GM19452 (cell line): ENCODE data around the gene ACO1.
"Not testable (repeated sequence)": the region's sequence is repeated elsewhere in the genome, so short reads cannot be mapped to it uniquely, and the experiment has no call there.

Source experiments
- ATAC-seq: cut with Tn5 transposase; IDR thresholded peaks from one replicate; pipeline ENCODE4 v1.9.1; 2021; ENCODE audit not compliant: unreplicated experiment

Gene ACO1

GRCh38 chr9:32384364-32385151, at the start of gene ACO1:
TSS of gene ACO1 (plus strand) at chr9:32384643. CDS start at chr9:32405507, 20,864 bp downstream.
- peak; percentile 96 for ATAC-seq

DNA sequence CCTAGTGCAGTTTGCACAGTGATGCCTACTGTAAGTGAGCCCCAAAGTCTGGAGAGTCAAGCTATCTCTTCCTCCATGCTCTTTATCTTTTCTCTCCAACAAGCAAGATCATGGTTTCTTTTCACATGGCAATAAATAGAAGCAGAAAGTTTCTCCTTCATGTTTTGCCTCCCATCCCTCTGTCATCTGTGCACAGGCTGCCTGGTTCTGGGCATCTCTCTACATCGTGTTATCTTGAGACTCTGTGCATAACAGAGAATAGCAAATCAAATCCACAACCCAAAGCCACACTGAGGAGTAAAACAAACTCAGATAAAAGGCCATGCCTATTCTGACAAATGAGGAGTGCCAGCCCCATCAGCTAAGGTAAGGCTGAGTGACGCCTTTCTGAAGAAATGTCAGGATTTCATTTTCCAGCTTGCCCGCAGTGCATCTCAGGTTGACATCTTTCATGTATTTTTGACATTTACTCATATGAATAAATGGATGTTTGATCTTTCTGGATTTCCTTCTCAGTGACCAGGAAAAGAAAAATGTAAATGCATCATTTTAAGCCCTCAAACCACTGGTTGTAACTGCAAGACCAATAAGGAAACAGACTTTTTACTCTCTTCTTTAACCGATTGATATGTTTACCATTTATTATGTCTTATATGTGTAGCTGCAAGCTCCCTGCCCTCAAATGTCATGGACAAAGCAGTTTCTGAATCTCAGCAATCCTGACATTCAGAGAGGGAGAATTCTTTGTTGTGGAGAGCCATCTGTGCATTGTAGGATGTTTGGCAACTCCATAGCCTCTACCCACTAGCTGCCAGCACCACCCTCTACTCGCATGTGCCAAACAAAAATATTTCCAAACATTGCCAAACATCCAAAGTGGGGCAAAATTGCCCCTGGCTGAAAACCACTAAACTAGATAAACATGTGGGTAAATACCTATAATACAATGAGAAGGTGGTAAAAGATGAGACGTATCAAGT, 49.2 kb upstream of the ACO1 start:
- no peak for ATAC-seq

DNA sequence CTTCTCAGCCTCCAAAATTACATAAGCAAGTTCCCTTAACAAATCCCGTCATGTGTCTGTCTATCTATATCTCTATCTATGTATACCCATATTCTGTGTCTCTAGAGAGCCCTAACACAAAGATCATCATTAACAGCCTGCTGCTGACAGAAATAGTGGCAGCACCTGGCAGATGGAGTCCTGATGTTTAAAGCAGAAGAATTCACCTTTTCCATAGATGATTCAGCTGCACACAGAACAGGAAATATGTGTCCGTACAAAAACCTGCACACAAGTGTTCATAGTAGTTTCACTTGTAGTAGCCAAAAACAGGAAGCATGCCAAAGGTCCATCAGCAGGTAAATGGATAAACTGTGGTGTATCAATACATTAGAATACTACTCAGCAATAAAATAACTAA, 45.0 kb upstream of the ACO1 start:
- ATAC-seq, result peak; percentile 73

GRCh38 chr9:32340361-32340760, 44.1 kb upstream of the ACO1 start:
- no peak for ATAC-seq

GRCh38 chr9:32344551-32345182, 39.8 kb upstream of the ACO1 start:
- ATAC-seq, result no peak

- ATAC-seq, result no peak
Observed at GRCh38 chr9:32345243-32345642, 39.2 kb upstream of the ACO1 start.

- no peak for ATAC-seq
Observed at GRCh38 chr9:32347571-32347970, 36.9 kb upstream of the ACO1 start.

GRCh38 chr9:32348106-32348695, 36.2 kb upstream of the ACO1 start:
- no peak for ATAC-seq

- no peak for ATAC-seq
Observed at GRCh38 chr9:32349013-32349412, 35.4 kb upstream of the ACO1 start.

DNA sequence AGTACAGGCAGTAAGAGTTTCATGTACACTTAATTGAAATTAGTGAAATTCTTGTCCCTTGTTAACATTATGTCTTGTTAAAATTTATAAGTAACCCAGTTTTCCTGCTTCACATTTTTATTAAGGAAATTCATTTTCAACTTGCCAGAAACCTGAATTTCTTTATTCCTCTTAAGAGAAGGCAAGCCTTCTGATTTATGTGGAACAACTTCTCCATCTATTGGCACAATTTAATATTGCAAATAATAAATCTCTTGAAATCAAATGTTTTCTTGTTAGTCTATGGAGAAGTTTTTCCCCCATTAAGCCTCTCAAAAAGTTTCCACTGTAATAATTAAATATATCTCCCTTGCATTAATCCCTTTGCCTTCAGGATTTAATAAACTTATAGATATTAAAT, 33.8 kb upstream of the ACO1 start:
- no peak for ATAC-seq

DNA sequence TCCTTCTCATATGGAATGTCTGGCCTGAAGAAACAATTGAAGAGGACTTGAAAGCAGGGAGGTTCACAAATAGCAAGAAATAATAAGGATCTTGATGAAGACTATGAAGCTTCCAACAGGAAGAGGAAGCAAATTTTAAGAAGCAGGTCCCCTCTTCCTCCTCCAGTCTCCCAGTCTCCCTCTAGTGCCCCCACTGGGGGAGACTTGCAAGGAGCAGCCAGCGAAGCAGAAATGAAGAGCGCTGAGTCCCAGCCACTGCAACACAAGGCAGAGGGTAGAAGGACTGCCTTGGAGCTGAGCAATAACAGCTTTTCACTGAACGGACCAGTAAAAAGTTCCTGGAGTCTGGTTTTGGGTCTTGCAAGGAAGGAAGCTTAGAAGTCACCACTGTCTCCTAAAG, 32.6 kb upstream of the ACO1 start:
- ATAC-seq, result no peak

GRCh38 chr9:32353476-32353875, 31.0 kb upstream of the ACO1 start:
- ATAC-seq, result not testable (repeated sequence)

DNA sequence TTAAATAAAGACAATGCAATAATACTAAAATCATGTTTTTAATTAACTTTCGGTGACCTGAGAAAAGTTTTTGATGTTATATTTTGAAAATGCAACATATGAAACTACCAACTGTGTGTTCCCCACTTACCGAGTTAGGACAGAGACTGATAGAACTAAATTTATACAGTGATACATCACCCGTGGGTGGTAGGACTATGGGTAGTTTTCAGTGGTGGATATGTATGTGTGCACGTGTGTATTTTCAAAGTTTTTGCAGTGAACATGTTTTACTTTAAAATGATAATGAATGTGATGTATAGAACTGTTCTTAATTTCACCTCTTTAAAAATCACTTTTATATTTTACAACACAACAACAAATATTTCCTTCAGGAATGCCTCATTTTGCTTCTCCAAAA, 25.0 kb upstream of the ACO1 start:
- no peak for ATAC-seq

DNA sequence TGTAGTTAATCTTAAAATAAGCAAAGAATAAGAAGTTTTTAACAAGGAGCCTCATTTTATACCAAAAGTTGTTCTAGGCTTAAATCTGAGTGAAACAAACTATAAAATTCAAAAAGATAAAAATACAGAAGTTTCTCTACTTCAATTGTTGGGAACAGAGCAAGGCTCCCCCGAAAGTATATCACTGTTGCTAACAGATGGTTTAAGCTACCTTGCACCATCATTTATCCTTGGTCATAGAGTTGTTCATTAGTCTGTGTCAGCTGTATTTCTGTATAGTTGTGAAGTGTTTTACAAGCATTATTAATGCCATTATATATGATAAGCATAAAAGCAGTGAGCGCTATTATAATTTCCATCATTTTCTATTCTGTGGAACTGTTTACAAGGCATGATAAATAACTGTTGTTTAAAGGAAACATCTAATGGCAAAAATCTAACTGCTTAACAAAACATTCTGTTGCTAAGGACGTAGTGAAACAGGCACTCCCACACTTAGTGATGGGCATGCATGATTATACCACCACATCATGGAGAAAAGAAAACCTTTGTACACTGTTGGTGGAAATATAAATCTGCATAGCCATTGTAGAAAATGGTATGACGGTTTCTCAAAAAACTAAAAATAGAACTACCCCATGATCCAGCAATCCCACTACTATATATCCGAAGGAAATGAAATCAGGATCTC, 23.3 kb upstream of the ACO1 start:
- ATAC-seq, result no peak

- no peak for ATAC-seq
Observed at GRCh38 chr9:32371279-32371678, 13.2 kb upstream of the ACO1 start.

DNA sequence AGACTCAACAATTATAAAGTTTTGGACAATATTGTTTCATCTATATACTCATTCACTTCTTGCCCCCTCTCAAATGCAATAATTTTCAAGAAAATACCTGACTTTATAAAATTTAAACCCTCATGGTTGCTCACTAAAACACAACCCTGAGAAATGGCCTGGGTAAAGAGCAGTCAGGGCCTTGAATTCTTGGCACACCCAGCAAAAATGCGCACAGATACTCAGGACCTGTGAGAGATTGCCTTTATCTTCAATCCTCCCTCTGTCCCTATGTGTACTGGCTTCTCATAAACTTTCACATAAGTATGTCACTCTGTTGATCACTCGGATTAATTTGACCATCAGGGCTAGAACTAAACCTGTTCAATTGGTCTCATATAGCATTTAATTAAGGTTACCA, 12.8 kb upstream of the ACO1 start:
- no peak for ATAC-seq

GRCh38 chr9:32376285-32376684, 8.2 kb upstream of the ACO1 start:
- ATAC-seq, result no peak

- ATAC-seq, result peak; percentile 80
Observed at GRCh38 chr9:32378496-32378895, 5.9 kb upstream of the ACO1 start.

GRCh38 chr9:32378993-32379729, 5.3 kb upstream of the ACO1 start:
- ATAC-seq, result peak; percentile 83

DNA sequence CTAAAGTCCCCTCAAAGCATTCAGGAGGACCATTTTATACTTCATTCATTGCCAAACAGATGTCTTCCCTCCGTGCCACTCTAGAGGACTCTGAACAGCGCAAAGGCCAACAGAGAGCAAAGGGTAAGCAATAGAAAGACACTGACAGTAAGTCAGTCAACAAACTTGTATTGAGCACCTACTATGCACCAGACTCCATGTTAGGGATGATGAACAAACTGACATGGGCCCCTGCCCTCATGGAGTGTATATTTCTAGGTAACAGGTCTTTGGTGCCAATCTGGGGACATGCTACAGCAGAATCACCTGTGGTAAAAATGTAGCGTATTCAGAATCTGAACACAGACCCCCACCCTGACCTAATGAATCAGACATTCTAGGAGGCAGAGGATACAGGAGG, 3.5 kb upstream of the ACO1 start:
- ATAC-seq, result no peak
